COR-L47 (cell line): ENCODE measurements around the gene TICAM2.

ENCODE experiments used
- DNase-seq: peaks from one replicate; lab custom pipeline; 2025; lab: John Stamatoyannopoulos, UW

TICAM2 gene

GRCh38 chr5:115607935-115608334 is 5.7 kb upstream of the TICAM2 start:
- no peak for DNase-seq

DNA sequence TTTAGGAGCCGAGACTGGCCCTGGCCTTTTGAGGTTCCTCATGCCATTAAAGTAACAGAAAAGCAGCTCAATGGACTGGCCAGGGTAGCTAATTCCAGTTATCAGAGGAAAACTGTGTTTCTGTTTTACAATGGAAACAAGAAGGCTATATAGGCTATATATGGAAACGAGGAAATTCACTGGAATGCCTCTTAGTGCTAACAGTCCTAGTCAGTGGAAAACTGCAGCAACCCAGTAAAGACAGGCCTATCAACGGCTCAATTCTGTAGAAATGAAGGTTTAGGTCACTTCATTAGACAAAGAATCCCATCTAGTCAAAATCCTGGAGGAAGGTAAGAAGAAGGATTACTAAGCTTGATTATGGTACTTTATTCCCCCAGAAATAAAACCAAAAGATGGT is 3.2 kb upstream of the TICAM2 start:
- no peak for DNase-seq

DNA sequence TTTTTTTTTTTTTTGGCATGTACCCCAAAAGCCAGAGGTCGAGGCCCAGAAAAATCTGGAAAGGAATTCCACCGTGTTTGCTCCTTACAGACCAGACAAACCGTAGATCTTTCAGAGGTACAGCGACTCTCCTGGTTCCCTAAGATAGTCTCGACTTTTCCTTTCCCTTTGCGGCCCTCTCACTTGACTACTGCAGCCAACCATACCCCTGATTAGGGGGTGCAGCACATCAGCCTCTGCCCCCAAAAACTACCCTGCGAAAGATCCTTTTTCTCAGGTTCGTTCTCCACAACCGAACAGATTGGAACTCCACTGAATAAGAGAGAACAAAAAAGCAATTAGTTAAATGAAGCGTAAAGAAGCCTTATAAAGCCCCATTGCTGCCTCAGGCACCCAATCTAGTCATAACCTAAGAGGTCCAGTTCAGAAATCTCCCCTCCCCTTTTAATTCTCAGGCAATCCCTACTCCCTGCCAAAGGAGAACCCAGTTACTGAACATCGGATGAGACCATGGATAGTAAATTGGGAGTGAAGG is 379 bp upstream of the TICAM2 start:
- DNase-seq: peak; percentile 45

DNA sequence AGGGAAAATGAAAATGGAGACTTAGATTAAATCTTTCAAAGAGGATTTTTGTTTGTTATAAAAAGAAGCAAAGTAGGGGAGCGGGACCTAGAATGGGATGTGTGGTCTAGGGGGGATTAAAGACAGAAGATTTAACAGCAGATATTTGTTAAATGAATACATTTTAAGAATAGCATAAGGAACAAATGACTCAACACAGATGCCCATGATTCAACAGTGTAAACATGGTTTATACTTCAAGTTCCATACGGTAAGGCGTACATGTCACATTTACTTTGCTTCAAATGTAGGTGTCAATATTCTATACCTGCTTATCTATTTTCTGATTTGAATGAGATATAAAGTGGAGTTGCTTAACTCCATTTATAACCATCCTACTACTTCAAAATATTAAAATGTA is 1.5 kb downstream of the TICAM2 start:
- DNase-seq: no peak

DNA sequence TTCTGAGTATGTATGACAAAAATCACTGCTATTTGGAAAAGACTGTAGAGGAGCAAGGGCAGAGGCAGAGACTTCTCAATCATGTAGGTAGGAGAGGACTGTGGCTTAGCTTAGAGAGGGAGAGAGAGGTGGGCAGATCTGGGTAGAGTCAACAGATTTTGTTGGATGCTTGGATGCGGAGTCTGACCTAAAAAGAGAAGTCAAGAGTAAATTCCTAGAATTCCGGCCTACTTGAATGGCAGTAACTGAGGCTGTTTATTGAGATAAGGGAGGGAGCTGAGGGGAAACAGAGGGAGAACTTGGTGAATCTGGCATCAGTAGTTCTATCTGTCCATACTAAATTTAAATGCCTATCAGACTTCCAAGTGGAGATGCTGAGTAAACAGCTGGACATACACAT is 2.4 kb downstream of the TICAM2 start:
- no peak for DNase-seq

DNA sequence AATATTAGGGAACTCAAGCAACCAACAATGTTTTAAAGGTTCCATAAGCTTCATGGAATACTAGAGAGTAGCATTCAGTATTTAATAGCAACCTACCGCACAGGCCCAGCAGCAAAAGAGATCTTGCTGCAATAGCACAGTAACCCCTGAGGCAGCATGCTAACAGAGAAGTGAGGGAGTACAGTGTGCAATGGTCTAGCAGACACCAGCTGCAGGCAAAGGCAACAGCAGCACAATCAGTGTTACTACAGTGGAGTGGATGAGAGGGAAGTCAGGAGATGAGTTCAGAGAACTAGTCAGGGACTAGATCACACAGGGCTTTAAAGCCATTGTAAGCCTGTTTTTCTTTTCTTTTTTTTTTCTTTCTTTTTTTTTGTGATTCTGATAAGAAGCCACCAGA is 2.8 kb downstream of the TICAM2 start:
- DNase-seq: no peak

DNA sequence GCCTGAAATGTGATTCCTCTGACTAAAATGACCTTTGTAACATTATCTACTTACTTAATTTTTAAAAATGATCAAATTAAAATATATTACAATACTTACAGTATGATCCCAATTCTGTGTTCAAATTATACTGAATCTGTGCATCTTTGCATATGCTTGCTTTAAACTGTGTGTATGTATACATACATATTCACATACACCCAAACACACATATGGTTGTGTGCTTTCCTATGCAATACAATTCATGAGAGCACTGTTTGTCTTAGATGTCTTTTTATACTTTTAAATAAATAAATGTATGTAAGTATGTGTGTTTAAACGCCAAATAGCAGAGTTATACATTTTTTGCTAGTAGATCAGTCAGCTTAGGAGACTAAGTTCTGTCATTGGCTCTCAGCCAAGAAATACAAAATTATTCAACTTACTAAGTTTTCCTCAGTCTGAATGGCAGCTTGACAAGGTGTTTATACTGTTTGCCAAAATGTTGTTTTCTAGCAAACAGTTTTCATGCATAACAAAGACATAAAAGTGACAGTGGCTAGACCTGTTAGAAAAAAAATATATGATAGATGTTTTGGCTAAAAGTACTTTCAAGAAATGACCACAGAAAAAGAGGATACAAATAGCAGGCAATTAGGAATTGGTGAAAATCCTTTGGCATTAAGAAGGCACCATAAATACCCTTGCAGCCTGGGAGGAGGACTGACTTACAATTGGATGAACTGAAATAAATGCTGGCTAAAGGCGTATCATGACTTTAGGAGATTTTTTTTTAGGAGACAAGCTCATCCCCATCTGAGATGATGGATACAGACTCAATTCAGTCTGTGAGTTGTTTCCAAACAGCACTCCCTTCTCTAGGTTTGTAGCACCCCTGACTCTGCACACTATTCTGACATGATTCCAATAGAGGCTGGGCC is 7.9 kb downstream of the TICAM2 start:
- no peak for DNase-seq

DNA sequence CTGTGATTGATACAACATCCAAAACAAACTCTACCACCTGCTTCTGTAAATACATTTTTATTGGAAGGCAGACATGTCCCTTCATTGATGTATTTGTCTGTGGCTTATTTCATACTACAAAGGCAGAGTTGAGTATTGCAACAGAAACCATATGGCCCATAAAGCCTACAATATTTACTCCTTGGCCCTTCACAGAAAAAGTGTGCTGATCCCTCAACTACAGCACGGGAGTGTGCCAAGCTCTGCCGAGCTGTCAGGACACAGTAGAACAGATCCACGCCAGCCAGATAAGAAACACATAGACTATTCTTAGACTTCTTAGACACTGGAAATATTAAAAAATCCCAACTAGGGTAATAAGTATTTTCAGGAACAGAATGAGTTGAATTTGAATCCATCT is 13.2 kb downstream of the TICAM2 start:
- DNase-seq: no peak

DNA sequence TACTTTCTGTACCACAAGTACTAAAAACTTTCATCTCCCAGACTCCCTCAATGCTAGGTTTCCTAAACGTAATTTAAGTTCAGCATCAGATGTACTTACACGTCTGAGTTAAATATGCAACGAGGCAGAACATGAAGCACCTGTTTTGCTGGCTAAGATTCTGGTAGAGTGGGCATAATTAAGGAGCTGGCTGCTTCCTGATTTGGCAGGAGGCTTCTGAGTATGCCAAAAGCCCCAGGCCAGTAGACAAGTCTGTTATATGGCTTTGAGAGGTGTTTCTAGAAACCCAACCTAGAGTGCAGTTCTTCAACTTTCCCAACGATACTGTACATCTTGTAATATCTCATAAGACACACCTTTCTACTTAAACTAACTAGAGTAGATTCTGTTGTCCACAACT is 13.6 kb downstream of the TICAM2 start:
- DNase-seq: no peak

GRCh38 chr5:115586525-115587146 is 15.6 kb downstream of the TICAM2 start:
- DNase-seq: no peak

- DNase-seq: no peak
These were observed 17.0 kb downstream of the TICAM2 start for GRCh38 chr5:115585265-115585664.

DNA sequence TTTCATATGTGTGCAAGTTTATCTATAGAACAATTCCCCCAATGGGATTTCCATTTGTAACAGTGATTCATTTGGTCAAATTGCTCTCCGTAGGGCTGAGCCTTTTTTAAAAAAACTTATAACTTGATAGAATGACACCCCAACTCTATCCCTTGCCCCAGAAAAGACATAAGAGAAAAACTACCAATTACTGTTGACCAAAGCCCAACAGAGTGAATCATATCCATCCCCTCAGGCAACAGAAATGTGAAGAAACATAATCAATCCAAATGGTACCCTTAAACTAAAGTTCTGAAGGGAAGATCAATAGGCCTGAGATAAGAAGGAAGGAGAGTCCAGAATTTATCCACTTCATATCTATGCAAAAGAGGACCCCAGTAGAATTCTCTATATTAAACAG is 17.8 kb downstream of the TICAM2 start:
- no peak for DNase-seq

- no peak for DNase-seq
These were observed 18.8 kb downstream of the TICAM2 start for GRCh38 chr5:115583474-115583873.

DNA sequence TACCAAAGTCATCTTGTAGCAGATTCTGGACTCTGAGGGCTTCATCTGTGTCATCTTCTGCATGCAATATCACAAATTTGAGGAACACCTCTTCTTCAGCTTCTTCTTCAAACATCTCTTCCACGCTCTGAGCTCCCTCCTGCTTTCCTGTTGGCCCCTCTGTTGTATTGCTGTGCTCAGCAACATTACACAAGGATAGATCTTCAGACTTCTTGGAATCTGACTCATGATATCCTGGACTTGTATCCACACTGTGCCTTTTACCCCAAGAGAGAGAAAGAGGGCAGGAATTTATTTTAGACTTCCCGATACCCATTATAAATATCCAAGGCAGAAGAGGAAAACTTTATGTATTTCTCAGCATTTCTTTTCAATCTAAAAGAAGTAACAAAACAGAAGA is 21.3 kb downstream of the TICAM2 start:
- no peak for DNase-seq

- DNase-seq: no peak
These were observed 22.5 kb downstream of the TICAM2 start for GRCh38 chr5:115579747-115580173.

DNA sequence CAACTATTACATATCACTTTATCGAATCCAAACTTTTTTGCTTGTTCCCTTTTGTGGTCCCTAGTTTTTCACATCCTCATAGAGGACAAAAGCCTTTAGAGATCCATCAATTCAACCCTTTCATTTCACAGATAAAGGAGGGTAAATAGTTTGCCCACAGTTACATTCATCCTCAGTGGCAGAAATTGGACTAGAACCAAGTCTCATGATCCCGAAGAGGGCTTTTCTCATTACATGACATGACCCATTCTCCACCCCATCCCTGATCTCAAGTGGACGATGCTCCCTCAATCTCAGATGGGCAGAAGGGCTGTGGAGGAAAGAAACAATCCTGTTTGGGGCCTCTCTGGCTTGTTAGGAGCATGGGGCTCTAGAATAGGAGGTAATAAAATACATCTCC is 23.1 kb downstream of the TICAM2 start:
- DNase-seq: no peak

GRCh38 chr5:115578657-115579056 is 23.6 kb downstream of the TICAM2 start:
- DNase-seq: no peak

DNA sequence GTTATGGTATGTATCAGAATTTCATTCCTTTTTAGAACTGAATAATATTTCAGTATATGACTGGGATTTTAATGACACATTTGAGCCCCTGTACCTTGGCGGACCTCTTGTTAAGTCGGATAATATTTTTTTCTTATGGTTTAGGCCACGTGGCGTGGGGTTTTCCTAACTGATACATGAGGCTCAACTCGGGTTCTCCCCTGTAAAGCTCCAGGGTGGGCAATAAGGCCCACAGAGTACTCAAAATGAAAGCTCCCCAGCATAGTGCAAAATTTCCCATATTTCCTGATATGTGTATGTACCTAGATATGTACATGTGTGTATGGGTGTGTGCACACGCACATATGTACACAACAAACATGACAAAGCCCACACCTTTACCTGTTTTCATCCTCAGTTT is 24.5 kb downstream of the TICAM2 start:
- DNase-seq: no peak

DNA sequence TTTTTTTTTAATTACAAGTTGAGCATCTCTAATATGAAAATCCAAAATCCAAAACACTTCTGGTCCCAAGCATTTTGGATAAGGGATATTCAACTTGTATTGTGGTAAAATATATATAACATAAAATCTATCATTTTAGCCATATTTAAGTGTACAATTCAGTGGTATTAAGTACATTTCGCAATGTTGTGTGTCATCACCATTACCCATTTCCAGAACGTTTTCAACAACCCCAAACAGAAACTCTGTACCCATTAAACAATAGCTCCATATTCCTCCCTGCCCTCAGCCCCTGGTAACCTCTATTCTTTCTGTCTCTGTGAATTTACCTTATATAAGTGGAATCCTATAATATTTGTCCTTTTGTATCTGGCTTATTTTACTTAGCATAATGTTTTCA is 24.9 kb downstream of the TICAM2 start:
- DNase-seq: no peak

DNA sequence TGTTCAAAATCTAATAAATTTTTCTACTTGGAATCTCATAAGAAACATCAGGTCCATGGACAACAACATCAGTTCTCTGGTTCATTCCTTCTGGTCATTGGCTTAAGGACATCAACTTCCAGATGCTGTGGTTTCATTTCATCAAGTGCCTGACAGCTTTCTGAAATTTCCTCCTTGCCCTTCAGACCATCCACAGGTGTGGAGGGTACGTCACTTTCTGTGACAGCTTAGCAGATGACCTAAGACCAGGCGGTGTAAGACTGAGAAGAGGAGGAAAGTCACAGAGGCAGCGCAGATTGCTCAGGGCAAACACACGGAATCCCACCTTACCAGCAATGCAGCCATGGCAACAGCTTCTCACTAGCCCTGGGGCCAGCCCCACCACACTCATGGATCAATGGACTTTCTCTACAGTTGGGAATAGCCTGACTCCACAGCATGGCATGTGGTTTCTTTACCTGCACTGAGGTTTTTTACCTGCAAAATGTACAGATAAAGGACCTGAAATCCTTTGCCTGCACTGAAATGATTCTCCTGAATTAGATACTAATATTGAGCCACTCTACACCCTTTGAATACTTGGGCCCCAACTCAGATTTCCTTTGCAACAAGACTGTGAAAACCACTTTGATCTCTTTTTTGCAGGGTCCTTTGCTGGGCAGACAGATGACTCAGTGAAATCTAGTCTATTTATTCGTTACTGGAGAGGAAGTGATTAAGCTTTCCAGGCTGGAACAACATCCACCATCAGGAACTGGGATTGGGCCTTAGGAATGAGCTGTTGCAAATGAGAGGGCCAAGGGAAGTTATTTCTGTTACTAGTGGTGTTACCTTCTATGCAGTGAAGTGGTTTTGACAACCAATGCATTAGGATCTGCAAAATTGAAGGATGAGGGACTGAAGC is 26.9 kb downstream of the TICAM2 start:
- DNase-seq: no peak

DNA sequence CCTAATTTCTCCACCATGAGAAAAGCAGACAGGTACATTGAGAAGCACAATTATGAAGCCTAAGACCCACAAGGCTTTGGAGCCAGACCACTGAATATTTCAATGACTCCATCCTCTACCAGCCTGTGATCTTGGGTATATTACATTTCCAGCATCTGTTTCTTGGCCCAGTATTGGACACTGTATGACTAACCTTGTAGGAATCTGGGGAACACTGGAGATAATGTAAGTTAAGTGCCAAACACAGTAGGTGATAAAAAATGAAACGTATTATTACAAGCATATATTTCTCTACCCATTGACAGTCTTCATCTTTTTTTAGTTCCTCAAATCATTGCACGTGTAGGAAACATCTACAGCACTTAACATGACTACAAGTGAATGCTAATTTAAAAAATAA is 29.1 kb downstream of the TICAM2 start:
- no peak for DNase-seq

GRCh38 chr5:115571441-115571878 is 30.8 kb downstream of the TICAM2 start:
- peak; percentile 7 for DNase-seq
